GM23338 (cell line): ENCODE measurements around the gene PARP1. TPM values are rescaled to one million over a fixed set of nuclear protein-coding genes. Genes with fewer than 3 reads are reported as not detected.

Experiments used
- ATAC-seq: fragments of 200-7000 bp; cut with Tn5 transposase; 3 replicates; pipeline ENCODE4 v1.9.1; 2020
- DNase-seq: peaks from one replicate; pipeline ENCODE4 v3.0.0-alpha.2; 2015; ENCODE audit warnings: low spot score
- H2AFZ ChIP-seq: fragments of 200-600 bp; sonication (generic); 2 replicates; pipeline ENCODE4 v1.8.0; 2016; ENCODE audit warnings: antibody characterized with exemption, mild to moderate bottlenecking, moderate library complexity
- H3F3A ChIP-seq: fragments of 200-600 bp; sonication (generic); replicated peaks from 2 replicates; pipeline ENCODE4 v1.8.0; 2017; ENCODE audit warnings: antibody characterized with exemption, mixed run types, low read depth
- H3K27ac ChIP-seq: fragments of 200-600 bp; sonication (generic); 2 replicates; pipeline ENCODE4 v1.6.1; 2016; ENCODE audit warnings: low read depth
- H3K27me3 ChIP-seq: fragments of 200-600 bp; sonication (generic); 2 replicates; pipeline ENCODE4 v1.8.0; 2016; ENCODE audit warnings: mild to moderate bottlenecking, mixed run types, moderate library complexity; ENCODE audit not compliant: insufficient read depth
- H3K36me3 ChIP-seq: fragments of 200-600 bp; sonication (generic); 2 replicates; pipeline ENCODE4 v1.8.0; 2016; ENCODE audit warnings: mild to moderate bottlenecking; ENCODE audit not compliant: insufficient read depth
- H3K4me1 ChIP-seq: fragments of 200-600 bp; sonication (generic); 2 replicates; pipeline ENCODE4 v1.8.0; 2016; ENCODE audit warnings: mild to moderate bottlenecking, moderate library complexity; ENCODE audit not compliant: insufficient read depth
- H3K4me2 ChIP-seq: fragments of 200-600 bp; sonication (generic); 2 replicates; pipeline ENCODE4 v1.7.1; 2017; ENCODE audit warnings: mixed run types
- H3K4me3 ChIP-seq: fragments of 200-600 bp; sonication (generic); 2 replicates; pipeline ENCODE4 v1.6.1; 2016; ENCODE audit warnings: mixed run types
- H3K79me2 ChIP-seq: fragments of 200-600 bp; sonication (generic); replicated peaks from 2 replicates; pipeline ENCODE4 v1.8.0; 2017; ENCODE audit warnings: mild to moderate bottlenecking; ENCODE audit not compliant: insufficient read depth
- H3K9me2 ChIP-seq: fragments of 200-600 bp; sonication (generic); 2 replicates; pipeline ENCODE4 v1.8.0; 2017; ENCODE audit not compliant: insufficient read depth
- H4K20me1 ChIP-seq: fragments of 200-600 bp; sonication (generic); replicated peaks from 2 replicates; pipeline ENCODE4 v1.8.0; 2017; ENCODE audit warnings: mild to moderate bottlenecking; ENCODE audit not compliant: insufficient read depth
- H3K27ac Mint-ChIP-seq: 2 replicates; pipeline ENCODE4 v1.8.0; 2020; ENCODE audit warnings: inconsistent platforms, mild to moderate bottlenecking, moderate library complexity, mixed read lengths
- H3K27me3 Mint-ChIP-seq: 3 replicates; pipeline ENCODE4 v1.8.0; 2022; ENCODE audit warnings: low read depth, mild to moderate bottlenecking, moderate library complexity, mixed read lengths, inconsistent platforms; ENCODE audit not compliant: insufficient read depth, poor library complexity
- H3K36me3 Mint-ChIP-seq: 3 replicates; pipeline ENCODE4 v1.8.0; 2021; ENCODE audit warnings: low read depth, mild to moderate bottlenecking, inconsistent platforms, moderate library complexity, mixed read lengths
- H3K4me1 Mint-ChIP-seq: 3 replicates; pipeline ENCODE4 v1.8.0; 2020; ENCODE audit warnings: mild to moderate bottlenecking, inconsistent platforms, mixed read lengths
- H3K4me3 Mint-ChIP-seq: 3 replicates; pipeline ENCODE4 v1.8.0; 2021; ENCODE audit warnings: moderate library complexity, mild to moderate bottlenecking, inconsistent platforms, mixed read lengths
- H3K9me3 Mint-ChIP-seq: 3 replicates; pipeline ENCODE4 v1.8.0; 2020; ENCODE audit warnings: moderate library complexity, mild to moderate bottlenecking, inconsistent platforms, mixed read lengths
- EZH2phosphoT487 ChIP-seq: fragments of 200-600 bp; sonication (generic); IDR thresholded peaks from one replicate; pipeline ENCODE4 v1.8.1; 2018; ENCODE audit warnings: antibody characterized with exemption; ENCODE audit not compliant: unreplicated experiment
- POLR2AphosphoS5 ChIP-seq: IDR thresholded peaks from 2 replicates; pipeline ENCODE4 v1.6.1; 2016; ENCODE audit warnings: antibody characterized with exemption, low read depth
- STAT1 ChIP-seq: IDR thresholded peaks from one replicate; pipeline ENCODE4 v1.6.1; 2016; ENCODE audit warnings: antibody characterized with exemption; ENCODE audit not compliant: unreplicated experiment
- ZNF114 ChIP-seq: fragments of 250-450 bp; sonication (Bioruptor Pico); IDR thresholded peaks from 2 replicates; pipeline ENCODE4 v1.5.0; 2020; ENCODE audit warnings: mild to moderate bottlenecking, moderate library complexity
- ZNF331 ChIP-seq: fragments of 250-450 bp; sonication (Bioruptor Pico); IDR thresholded peaks from 2 replicates; pipeline ENCODE4 v1.5.0; 2020; ENCODE audit warnings: low read depth, mild to moderate bottlenecking, moderate library complexity
- polyA plus RNA-seq: library from polyadenylated mRNA; unstranded; fragments of >200 nt; fragmentation: Nextera tagmentation; extraction: Ambion mirVana; gene quantifications from 2 replicates; pipeline ENCODE4 v1.2.1, GENCODE V29; 2016
- total RNA-seq: library from RNA; depleted of rRNA; stranded (reverse); fragments of >200 nt; shearing (Covaris generic); gene quantifications from 2 replicates; pipeline ENCODE4 v1.2.3, GENCODE V29; 2014
- TF ChIP-seq, protein P1 (sequence below): IDR thresholded peaks from one replicate; pipeline ENCODE4 v1.6.1; 2018; ENCODE audit warnings: antibody characterized with exemption; ENCODE audit not compliant: unreplicated experiment
- TF ChIP-seq, protein P2 (sequence below): fragments of 250-450 bp; sonication (Bioruptor Pico); IDR thresholded peaks from 2 replicates; pipeline ENCODE4 v1.5.0; 2020; ENCODE audit warnings: mild to moderate bottlenecking, moderate library complexity

The PARP1 gene
- total and polyA plus RNA-seq, 2 experiments from 2014 or later, result 877 to 1,082 TPM

DNA sequence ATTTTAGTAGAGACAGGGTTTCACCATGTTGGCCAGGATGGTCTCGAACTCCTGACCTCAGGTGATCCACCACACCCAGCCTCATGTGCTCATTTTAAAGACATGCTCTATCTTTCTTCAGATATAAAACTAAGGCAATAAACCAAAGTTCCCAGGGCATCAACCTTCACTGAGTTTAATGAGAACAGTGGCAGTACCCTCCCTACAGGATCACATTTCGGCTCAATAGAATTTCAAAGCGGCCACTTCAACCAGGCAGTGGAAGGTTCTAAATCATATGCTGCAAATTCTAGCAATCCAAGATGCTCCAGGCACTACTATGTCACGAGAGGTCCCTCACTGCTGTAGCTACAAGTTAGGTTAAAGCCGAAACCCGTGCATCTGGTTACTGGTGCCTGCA is 45.5 kb downstream of the PARP1 start:
- H3K36me3 Mint-ChIP-seq, result peaks cover 100% of the 10 kb centered on the region

More for the DNA sequence above, 45.5 kb downstream of the PARP1 start:
- ATAC-seq (no peak), DNase-seq (no peak)
- Histone ChIP-seq H4K20me1 (peaks cover 42% of the 10 kb centered on the region), H3K27ac (no peak overlapping the region), H3K27me3 (no peaks in the 10 kb centered on the region), H2AFZ (no peak overlapping the region), H3K36me3 (peaks cover 69% of the 10 kb centered on the region), H3K4me3 (no peak overlapping the region), H3K4me2 (no peak overlapping the region), H3K4me1 (no peaks in the 10 kb centered on the region), H3F3A (peaks cover 11% of the 10 kb centered on the region), H3K79me2 (no peaks in the 10 kb centered on the region), H3K9me2 (no peaks in the 10 kb centered on the region)
- Mint-ChIP-seq H3K27me3 (peaks cover 4% of the 10 kb centered on the region), H3K27ac (no peak overlapping the region), H3K4me3 (no peak overlapping the region), H3K4me1 (no peaks in the 10 kb centered on the region), H3K9me3 (no peaks in the 10 kb centered on the region)
- TF ChIP-seq POLR2AphosphoS5, result no peak
- TF ChIP-seq, protein P1, sequence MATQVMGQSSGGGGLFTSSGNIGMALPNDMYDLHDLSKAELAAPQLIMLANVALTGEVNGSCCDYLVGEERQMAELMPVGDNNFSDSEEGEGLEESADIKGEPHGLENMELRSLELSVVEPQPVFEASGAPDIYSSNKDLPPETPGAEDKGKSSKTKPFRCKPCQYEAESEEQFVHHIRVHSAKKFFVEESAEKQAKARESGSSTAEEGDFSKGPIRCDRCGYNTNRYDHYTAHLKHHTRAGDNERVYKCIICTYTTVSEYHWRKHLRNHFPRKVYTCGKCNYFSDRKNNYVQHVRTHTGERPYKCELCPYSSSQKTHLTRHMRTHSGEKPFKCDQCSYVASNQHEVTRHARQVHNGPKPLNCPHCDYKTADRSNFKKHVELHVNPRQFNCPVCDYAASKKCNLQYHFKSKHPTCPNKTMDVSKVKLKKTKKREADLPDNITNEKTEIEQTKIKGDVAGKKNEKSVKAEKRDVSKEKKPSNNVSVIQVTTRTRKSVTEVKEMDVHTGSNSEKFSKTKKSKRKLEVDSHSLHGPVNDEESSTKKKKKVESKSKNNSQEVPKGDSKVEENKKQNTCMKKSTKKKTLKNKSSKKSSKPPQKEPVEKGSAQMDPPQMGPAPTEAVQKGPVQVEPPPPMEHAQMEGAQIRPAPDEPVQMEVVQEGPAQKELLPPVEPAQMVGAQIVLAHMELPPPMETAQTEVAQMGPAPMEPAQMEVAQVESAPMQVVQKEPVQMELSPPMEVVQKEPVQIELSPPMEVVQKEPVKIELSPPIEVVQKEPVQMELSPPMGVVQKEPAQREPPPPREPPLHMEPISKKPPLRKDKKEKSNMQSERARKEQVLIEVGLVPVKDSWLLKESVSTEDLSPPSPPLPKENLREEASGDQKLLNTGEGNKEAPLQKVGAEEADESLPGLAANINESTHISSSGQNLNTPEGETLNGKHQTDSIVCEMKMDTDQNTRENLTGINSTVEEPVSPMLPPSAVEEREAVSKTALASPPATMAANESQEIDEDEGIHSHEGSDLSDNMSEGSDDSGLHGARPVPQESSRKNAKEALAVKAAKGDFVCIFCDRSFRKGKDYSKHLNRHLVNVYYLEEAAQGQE, result no peak
- TF ChIP-seq ZNF114 (CRISPR knock-in tag), result no peak
- no peak for TF ChIP-seq ZNF331 (CRISPR knock-in tag)
- no peak for TF ChIP-seq STAT1
- TF ChIP-seq, protein P2, sequence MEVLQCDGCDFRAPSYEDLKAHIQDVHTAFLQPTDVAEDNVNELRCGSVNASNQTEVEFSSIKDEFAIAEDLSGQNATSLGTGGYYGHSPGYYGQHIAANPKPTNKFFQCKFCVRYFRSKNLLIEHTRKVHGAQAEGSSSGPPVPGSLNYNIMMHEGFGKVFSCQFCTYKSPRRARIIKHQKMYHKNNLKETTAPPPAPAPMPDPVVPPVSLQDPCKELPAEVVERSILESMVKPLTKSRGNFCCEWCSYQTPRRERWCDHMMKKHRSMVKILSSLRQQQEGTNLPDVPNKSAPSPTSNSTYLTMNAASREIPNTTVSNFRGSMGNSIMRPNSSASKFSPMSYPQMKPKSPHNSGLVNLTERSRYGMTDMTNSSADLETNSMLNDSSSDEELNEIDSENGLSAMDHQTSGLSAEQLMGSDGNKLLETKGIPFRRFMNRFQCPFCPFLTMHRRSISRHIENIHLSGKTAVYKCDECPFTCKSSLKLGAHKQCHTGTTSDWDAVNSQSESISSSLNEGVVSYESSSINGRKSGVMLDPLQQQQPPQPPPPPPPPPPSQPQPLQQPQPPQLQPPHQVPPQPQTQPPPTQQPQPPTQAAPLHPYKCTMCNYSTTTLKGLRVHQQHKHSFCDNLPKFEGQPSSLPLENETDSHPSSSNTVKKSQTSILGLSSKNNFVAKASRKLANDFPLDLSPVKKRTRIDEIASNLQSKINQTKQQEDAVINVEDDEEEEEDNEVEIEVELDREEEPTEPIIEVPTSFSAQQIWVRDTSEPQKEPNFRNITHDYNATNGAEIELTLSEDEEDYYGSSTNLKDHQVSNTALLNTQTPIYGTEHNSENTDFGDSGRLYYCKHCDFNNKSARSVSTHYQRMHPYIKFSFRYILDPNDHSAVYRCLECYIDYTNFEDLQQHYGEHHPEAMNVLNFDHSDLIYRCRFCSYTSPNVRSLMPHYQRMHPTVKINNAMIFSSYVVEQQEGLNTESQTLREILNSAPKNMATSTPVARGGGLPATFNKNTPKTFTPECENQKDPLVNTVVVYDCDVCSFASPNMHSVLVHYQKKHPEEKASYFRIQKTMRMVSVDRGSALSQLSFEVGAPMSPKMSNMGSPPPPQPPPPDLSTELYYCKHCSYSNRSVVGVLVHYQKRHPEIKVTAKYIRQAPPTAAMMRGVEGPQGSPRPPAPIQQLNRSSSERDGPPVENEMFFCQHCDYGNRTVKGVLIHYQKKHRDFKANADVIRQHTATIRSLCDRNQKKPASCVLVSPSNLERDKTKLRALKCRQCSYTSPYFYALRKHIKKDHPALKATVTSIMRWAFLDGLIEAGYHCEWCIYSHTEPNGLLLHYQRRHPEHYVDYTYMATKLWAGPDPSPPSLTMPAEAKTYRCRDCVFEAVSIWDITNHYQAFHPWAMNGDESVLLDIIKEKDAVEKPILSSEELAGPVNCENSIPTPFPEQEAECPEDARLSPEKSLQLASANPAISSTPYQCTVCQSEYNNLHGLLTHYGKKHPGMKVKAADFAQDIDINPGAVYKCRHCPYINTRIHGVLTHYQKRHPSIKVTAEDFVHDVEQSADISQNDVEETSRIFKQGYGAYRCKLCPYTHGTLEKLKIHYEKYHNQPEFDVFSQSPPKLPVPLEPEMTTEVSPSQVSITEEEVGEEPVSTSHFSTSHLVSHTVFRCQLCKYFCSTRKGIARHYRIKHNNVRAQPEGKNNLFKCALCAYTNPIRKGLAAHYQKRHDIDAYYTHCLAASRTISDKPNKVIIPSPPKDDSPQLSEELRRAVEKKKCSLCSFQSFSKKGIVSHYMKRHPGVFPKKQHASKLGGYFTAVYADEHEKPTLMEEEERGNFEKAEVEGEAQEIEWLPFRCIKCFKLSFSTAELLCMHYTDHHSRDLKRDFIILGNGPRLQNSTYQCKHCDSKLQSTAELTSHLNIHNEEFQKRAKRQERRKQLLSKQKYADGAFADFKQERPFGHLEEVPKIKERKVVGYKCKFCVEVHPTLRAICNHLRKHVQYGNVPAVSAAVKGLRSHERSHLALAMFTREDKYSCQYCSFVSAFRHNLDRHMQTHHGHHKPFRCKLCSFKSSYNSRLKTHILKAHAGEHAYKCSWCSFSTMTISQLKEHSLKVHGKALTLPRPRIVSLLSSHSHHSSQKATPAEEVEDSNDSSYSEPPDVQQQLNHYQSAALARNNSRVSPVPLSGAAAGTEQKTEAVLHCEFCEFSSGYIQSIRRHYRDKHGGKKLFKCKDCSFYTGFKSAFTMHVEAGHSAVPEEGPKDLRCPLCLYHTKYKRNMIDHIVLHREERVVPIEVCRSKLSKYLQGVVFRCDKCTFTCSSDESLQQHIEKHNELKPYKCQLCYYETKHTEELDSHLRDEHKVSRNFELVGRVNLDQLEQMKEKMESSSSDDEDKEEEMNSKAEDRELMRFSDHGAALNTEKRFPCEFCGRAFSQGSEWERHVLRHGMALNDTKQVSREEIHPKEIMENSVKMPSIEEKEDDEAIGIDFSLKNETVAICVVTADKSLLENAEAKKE (CRISPR knock-in tag), result no peak
- TF ChIP-seq EZH2phosphoT487, result no peak
